ENCODE results near the gene ACYP1. TPM values are rescaled to one million over a fixed set of nuclear protein-coding genes. Genes with fewer than 3 reads are reported as not detected.

Gene ACYP1
- total RNA-seq, 1 experiment from 2014 or later = 21.3 TPM

DNA sequence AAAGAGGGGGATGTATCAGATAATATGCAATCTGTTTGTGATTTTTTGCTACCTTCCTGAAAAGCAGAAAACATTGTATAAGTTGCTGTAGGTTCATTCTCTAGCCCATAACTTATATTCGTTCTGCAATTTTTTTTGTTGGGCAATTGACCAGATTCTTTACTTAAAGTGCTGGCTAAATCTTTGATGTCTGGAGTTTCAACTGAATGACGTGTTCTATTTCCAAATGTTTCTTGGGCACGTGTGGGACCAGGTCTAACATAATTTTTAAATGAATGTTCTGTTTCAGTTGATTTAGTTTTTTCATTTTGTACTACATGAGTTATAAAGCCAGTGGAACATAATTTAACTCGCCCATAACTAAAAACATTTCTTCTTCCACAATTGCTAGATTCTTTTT, 16.3 kb downstream of the ACYP1 start:
- H3K9me3 ChIP-seq (ENCODE audit: control insufficient read depth, insufficient read depth, low read depth, low read length) = no peaks in the 10 kb centered on the region
- POLR2A ChIA-PET = no interaction called here
- CTCF ChIA-PET = no interaction called here
- H3K27ac ChIP-seq (ENCODE audit: low read length) = no peak overlapping the region
- intact Hi-C loops (cut with micrococcal nuclease; ENCODE audit: unreplicated experiment) (no loop called here), in situ Hi-C loops (cut with HindIII; ENCODE audit: low pct_unique_long_range_greater_than_20kb, low sequenced_read_pairs) (no loop called here)
- no peak overlapping the region for H3K4me3 ChIP-seq (ENCODE audit: low read depth in 2 of 2, low read length in 2 of 2)
- H3K27me3 ChIP-seq (ENCODE audit: control insufficient read depth, insufficient read depth, low read length) = no peaks in the 10 kb centered on the region
- DNase-seq (ENCODE audit: low read depth, low spot score) (no peak), ATAC-seq (no peak)
- TF ChIP-seq, protein P1, sequence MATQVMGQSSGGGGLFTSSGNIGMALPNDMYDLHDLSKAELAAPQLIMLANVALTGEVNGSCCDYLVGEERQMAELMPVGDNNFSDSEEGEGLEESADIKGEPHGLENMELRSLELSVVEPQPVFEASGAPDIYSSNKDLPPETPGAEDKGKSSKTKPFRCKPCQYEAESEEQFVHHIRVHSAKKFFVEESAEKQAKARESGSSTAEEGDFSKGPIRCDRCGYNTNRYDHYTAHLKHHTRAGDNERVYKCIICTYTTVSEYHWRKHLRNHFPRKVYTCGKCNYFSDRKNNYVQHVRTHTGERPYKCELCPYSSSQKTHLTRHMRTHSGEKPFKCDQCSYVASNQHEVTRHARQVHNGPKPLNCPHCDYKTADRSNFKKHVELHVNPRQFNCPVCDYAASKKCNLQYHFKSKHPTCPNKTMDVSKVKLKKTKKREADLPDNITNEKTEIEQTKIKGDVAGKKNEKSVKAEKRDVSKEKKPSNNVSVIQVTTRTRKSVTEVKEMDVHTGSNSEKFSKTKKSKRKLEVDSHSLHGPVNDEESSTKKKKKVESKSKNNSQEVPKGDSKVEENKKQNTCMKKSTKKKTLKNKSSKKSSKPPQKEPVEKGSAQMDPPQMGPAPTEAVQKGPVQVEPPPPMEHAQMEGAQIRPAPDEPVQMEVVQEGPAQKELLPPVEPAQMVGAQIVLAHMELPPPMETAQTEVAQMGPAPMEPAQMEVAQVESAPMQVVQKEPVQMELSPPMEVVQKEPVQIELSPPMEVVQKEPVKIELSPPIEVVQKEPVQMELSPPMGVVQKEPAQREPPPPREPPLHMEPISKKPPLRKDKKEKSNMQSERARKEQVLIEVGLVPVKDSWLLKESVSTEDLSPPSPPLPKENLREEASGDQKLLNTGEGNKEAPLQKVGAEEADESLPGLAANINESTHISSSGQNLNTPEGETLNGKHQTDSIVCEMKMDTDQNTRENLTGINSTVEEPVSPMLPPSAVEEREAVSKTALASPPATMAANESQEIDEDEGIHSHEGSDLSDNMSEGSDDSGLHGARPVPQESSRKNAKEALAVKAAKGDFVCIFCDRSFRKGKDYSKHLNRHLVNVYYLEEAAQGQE (IDR thresholded peaks at IDR 0.05; ENCODE audit: insufficient read depth in 1 of 2, low read depth in 2 of 2, low read length in 1 of 2) = no peak
- TF ChIP-seq POLR2AphosphoS5 (IDR thresholded peaks at IDR 0.05; ENCODE audit: low read depth, low read length) = no peak
- TF ChIP-seq, protein P2, sequence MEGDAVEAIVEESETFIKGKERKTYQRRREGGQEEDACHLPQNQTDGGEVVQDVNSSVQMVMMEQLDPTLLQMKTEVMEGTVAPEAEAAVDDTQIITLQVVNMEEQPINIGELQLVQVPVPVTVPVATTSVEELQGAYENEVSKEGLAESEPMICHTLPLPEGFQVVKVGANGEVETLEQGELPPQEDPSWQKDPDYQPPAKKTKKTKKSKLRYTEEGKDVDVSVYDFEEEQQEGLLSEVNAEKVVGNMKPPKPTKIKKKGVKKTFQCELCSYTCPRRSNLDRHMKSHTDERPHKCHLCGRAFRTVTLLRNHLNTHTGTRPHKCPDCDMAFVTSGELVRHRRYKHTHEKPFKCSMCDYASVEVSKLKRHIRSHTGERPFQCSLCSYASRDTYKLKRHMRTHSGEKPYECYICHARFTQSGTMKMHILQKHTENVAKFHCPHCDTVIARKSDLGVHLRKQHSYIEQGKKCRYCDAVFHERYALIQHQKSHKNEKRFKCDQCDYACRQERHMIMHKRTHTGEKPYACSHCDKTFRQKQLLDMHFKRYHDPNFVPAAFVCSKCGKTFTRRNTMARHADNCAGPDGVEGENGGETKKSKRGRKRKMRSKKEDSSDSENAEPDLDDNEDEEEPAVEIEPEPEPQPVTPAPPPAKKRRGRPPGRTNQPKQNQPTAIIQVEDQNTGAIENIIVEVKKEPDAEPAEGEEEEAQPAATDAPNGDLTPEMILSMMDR (IDR thresholded peaks at IDR 0.05) = no peak
- TF ChIP-seq TCF7L2 (IDR thresholded peaks at IDR 0.05; ENCODE audit: low read depth, low read length) = no peak
- TF ChIP-seq SIN3A (IDR thresholded peaks at IDR 0.05; ENCODE audit: borderline replicate concordance, insufficient read depth, low read depth, low read length) = no peak
- no TSS peak for BruUV-seq (replicated peaks)
- H3K36me3 ChIP-seq (ENCODE audit: control insufficient read depth, insufficient read depth, low read length) = no peaks in the 10 kb centered on the region
- peaks cover 7% of the 10 kb centered on the region; the same call in 1 of the 2 replicates for H3K4me1 ChIP-seq (ENCODE audit: control insufficient read depth, insufficient read depth, low read length)

GRCh38 chr14:75046899-75047298, 16.9 kb downstream of the ACYP1 start:
- Histone ChIP-seq H3K27ac (ENCODE audit: low read length) (no peak overlapping the region), H3K4me3 (ENCODE audit: low read depth in 2 of 2, low read length in 2 of 2) (no peak overlapping the region), H3K36me3 (ENCODE audit: control insufficient read depth, insufficient read depth, low read length) (no peaks in the 10 kb centered on the region), H3K27me3 (ENCODE audit: control insufficient read depth, insufficient read depth, low read length) (no peaks in the 10 kb centered on the region), H3K9me3 (ENCODE audit: control insufficient read depth, insufficient read depth, low read depth, low read length) (no peaks in the 10 kb centered on the region), H3K4me1 (ENCODE audit: control insufficient read depth, insufficient read depth, low read length) (peaks cover 11% of the 10 kb centered on the region)
- ATAC-seq (no peak), DNase-seq (ENCODE audit: low read depth, low spot score) (no peak)
- intact Hi-C loops (cut with micrococcal nuclease; ENCODE audit: unreplicated experiment) = no loop called here
- ChIA-PET POLR2A (no interaction called here), CTCF (no interaction called here)
- in situ Hi-C loops (cut with HindIII; ENCODE audit: low pct_unique_long_range_greater_than_20kb, low sequenced_read_pairs) = no loop called here
- TF ChIP-seq TCF7L2 (IDR thresholded peaks at IDR 0.05; ENCODE audit: low read depth, low read length) = no peak
- TF ChIP-seq, protein P2 (IDR thresholded peaks at IDR 0.05) = no peak
- no peak for TF ChIP-seq SIN3A (IDR thresholded peaks at IDR 0.05; ENCODE audit: borderline replicate concordance, insufficient read depth, low read depth, low read length)
- TF ChIP-seq, protein P1 (IDR thresholded peaks at IDR 0.05; ENCODE audit: insufficient read depth in 1 of 2, low read depth in 2 of 2, low read length in 1 of 2) = no peak
- TF ChIP-seq POLR2AphosphoS5 (IDR thresholded peaks at IDR 0.05; ENCODE audit: low read depth, low read length) = no peak
- no TSS peak for BruUV-seq (replicated peaks)
